Neural progenitor cell (in vitro differentiated cells): ENCODE measurements around the gene S100A3.
"Not testable (repeated sequence)": the region's sequence is repeated elsewhere in the genome, so short reads cannot be mapped to it uniquely, and the experiment has no call there.

Experiments used
- EZH2 ChIP-seq: fragments of 200-600 bp; sonication (generic); IDR thresholded peaks from 2 replicates; pipeline ENCODE4 v1.6.1; 2017; ENCODE audit warnings: antibody characterized with exemption, mild to moderate bottlenecking, moderate library complexity
- EZH2phosphoT487 ChIP-seq: fragments of 200-600 bp; sonication (generic); IDR thresholded peaks from 2 replicates; pipeline ENCODE4 v1.6.1; 2017; ENCODE audit warnings: antibody characterized with exemption
- TF ChIP-seq, protein P1 (sequence below): fragments of 200-600 bp; sonication (generic); IDR thresholded peaks from 2 replicates; pipeline ENCODE4 v1.5.1; 2017; ENCODE audit warnings: antibody characterized with exemption, mild to moderate bottlenecking

DNA sequence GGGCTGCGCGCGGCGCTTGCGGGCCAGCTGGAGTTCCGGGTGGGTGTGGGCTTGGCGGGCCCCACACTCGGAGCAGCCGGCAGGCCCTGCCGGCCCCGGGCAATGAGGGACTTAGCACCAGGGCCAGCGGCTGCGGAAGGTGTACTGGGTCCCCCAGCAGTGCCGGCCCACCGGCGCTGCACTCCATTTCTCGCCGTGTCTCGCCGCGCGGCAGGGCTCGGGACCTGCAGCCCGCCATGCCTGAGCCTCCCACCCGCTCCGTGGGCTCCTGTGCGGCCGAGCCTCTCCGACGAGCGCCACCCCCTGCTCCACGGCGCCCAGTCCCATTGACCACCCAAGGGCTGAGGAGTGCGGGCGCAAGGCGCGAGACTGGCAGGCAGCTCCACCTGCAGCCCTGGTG, 27.2 kb downstream of the S100A3 start:
- TF ChIP-seq, protein P1, sequence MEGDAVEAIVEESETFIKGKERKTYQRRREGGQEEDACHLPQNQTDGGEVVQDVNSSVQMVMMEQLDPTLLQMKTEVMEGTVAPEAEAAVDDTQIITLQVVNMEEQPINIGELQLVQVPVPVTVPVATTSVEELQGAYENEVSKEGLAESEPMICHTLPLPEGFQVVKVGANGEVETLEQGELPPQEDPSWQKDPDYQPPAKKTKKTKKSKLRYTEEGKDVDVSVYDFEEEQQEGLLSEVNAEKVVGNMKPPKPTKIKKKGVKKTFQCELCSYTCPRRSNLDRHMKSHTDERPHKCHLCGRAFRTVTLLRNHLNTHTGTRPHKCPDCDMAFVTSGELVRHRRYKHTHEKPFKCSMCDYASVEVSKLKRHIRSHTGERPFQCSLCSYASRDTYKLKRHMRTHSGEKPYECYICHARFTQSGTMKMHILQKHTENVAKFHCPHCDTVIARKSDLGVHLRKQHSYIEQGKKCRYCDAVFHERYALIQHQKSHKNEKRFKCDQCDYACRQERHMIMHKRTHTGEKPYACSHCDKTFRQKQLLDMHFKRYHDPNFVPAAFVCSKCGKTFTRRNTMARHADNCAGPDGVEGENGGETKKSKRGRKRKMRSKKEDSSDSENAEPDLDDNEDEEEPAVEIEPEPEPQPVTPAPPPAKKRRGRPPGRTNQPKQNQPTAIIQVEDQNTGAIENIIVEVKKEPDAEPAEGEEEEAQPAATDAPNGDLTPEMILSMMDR: not testable (repeated sequence)
- TF ChIP-seq EZH2, EZH2phosphoT487: not testable (repeated sequence)
